T-helper 9 cell (primary cell): Measurements from ENCODE around the gene VPS13C.

ENCODE experiments used
- DNase-seq: peaks from one replicate; pipeline ENCODE4 v3.0.0-alpha.2; 2020

VPS13C gene

DNA sequence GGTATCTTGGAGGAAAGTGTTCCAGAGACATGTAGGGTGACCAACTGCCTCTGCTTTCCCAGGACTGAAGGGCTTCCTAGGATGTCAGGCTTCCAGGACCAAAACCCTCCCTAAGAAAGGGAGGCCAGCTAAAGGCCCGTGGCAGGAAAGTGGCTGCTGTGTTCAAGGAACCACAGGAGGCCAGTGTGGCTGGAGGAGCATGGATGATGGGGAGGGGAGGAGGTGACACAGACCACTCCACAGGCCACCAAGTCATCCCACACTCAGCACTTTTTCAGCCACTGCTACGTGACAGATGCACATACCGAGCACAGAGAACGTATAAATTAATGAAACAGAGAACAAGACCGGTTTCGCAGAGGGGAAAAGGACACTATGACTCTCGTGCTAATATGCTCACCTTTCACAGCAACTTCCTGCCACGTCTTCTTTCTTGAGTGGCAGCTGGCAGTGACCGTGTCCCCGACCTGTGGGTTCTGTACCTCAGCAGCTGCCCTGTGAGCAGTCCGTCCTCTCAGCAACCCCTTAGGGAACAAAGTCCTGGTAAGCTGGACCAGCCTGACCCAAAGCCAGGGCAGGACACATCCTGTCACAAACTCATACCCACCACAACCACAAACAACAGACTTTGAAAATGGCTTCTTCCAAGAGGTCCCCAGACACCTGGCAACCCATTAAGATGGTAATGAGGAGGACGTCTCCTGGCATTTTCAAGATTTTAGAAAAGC is 244.7 kb downstream of the VPS13C start:
- DNase-seq, result no peak

DNA sequence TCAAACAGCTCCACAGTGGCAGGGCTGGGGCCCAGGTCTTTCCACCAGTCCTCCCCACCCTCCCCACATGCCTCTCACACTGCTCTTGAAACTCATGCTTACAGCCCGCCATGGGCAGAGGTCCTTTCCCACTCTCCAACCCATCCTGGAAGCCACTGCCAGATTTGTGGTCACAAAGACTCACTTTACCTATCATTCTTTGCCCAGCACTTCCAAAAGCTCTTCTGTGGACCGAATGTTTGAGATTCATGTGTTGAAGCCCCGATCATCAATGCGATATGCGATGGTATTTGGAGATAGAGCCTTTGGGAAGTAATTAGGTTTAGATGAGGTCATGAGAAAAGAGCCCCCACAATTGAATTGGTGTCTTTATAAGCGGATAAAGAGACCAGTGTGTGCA is 247.8 kb downstream of the VPS13C start:
- DNase-seq, result no peak

- no peak for DNase-seq
Measured at GRCh38 chr15:61811952-61812351, 248.3 kb downstream of the VPS13C start.

- DNase-seq, result no peak
Measured at GRCh38 chr15:61809216-61809615, 251.0 kb downstream of the VPS13C start.

- no peak for DNase-seq
Measured at GRCh38 chr15:61807281-61807929, 252.8 kb downstream of the VPS13C start.
